Measurements from ENCODE around the gene BMERB1. TPM values are rescaled to one million over a fixed set of nuclear protein-coding genes. Genes with fewer than 3 reads are reported as not detected.
"Not testable (repeated sequence)": the region's sequence is repeated elsewhere in the genome, so short reads cannot be mapped to it uniquely, and the experiment has no call there.

BMERB1 gene
- total RNA-seq, 2 experiments from 2014 or later: 3.1 to 3.2 TPM

DNA sequence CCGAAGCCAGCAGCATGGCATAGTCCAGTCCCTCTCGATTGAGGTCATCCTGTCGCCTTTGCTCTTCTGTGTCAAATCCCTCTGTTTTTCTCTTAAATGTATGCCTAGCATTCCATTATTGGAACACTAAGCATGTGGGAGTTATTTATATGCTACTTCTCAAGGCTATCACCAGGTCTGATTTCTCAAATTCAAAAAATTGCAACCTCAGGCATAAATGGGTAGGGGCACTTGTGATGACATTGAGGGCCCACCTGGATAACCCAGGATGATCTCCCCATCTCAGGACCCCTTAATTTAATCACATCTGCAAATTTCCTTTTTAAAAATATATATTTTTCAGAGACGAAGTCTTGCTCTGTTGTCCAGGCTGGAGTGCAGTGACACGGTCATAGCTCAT, 95.7 kb downstream of the BMERB1 start:
- ChIA-PET POLR2A (no interaction called here), CTCF (interaction anchor here (0.6 kb wide), 1 partner anchor 61 kb away, joined by 3 read pairs; no protein-coding TSS in a partner anchor)
- Mint-ChIP-seq H3K4me1 (no peaks in the 10 kb centered on the region), H3K9me3 (no peaks in the 10 kb centered on the region), H3K27me3 (peaks cover 3% of the 10 kb centered on the region), H3K27ac (no peak overlapping the region), H3K36me3 (ENCODE audit: low read depth) (no peaks in the 10 kb centered on the region), H3K4me3 (no peak overlapping the region)
- no peak for DNase-seq

- ChIA-PET CTCF (interaction anchor here (0.7 kb wide), 1 partner anchor 148 kb away, joined by 3 read pairs; no protein-coding TSS in a partner anchor), POLR2A (no interaction called here)
- Mint-ChIP-seq H3K9me3 (no peaks in the 10 kb centered on the region), H3K27me3 (peaks cover under 1% of the 10 kb centered on the region), H3K4me3 (no peak overlapping the region), H3K27ac (no peak overlapping the region), H3K4me1 (no peaks in the 10 kb centered on the region), H3K36me3 (ENCODE audit: low read depth) (no peaks in the 10 kb centered on the region)
- no peak for DNase-seq
Measured at GRCh38 chr16:15532825-15533224, 98.4 kb downstream of the BMERB1 start.

DNA sequence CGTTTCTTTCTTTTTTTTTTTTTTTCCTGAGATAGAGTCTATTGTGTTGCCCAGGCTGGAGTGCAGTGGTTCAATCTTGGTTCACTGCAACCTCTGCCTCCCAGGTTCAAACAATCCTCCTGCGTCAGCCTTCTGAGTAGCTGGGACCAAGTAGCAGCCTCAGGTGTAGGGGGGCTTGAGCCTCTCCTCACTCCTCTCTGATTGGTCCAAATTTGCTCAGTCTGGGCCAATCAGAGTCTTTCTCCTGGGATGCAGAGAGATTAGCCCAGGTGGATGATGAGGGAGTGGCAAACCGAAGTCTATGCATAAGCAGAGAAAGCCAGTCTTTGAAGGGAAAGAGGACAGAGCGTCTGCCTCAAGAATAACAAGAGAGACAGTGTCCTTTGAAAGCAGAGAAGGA, 99.0 kb downstream of the BMERB1 start:
- no peaks in the 10 kb centered on the region for H3K9me3 Mint-ChIP-seq
- ChIA-PET POLR2A (no interaction called here), CTCF (interaction anchor here (0.7 kb wide), 1 partner anchor 134 kb away, joined by 3 read pairs; no protein-coding TSS in a partner anchor)
- no peaks in the 10 kb centered on the region for H3K27me3 Mint-ChIP-seq
- H3K27ac Mint-ChIP-seq: no peak overlapping the region
- no peaks in the 10 kb centered on the region for H3K4me1 Mint-ChIP-seq
- no peak for DNase-seq
- H3K4me3 Mint-ChIP-seq: no peak overlapping the region
- H3K36me3 Mint-ChIP-seq (ENCODE audit: low read depth): no peaks in the 10 kb centered on the region

DNA sequence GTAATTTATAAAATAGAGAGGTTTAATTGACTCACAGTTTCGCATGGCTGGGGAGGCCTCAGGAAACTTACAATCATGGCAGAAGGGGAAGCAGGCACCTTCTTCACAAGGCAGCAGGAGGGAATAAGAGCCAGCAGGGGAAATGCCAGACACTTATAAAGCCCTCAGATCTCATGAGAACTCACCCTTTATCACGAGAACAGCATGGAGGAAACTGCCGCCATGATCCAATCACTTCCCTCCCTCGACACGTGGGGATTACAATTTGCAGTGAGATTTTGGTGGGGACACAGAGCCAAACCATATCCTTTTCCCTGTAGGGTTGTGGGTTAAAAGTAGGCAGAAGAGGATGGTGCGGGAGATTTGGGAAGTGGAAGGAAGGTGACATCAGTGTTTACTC, 101.4 kb downstream of the BMERB1 start:
- DNase-seq: no peak
- H3K4me3 Mint-ChIP-seq: no peak overlapping the region
- no peaks in the 10 kb centered on the region for H3K27me3 Mint-ChIP-seq
- no peak overlapping the region for H3K27ac Mint-ChIP-seq
- H3K36me3 Mint-ChIP-seq (ENCODE audit: low read depth): no peaks in the 10 kb centered on the region
- ChIA-PET CTCF (interaction anchor here (0.7 kb wide), 1 partner anchor 567 kb away, joined by 3 read pairs; no protein-coding TSS in a partner anchor), POLR2A (no interaction called here)
- H3K9me3 Mint-ChIP-seq: no peaks in the 10 kb centered on the region
- no peaks in the 10 kb centered on the region for H3K4me1 Mint-ChIP-seq

DNA sequence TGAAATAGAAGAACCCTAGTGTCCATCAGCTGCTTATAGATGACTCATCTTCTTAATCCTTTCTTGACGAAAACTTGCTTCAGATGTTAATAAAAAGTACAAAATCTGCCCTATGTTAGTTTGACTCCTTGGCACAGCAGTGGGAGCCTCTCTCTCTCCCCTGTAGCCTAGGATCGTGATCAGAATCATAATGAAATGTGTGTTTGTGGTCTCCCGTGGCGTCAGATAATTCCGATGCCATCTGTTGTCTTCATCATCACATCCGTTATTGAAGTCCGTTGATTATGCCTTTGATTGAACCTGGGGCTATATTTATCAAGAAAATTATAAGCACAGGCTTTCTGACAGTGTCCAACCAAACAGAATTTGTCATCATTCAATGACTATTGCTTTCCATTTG, 102.5 kb downstream of the BMERB1 start:
- no peak overlapping the region for H3K27ac Mint-ChIP-seq
- H3K27me3 Mint-ChIP-seq: no peaks in the 10 kb centered on the region
- no peak for DNase-seq
- H3K36me3 Mint-ChIP-seq (ENCODE audit: low read depth): no peaks in the 10 kb centered on the region
- no peaks in the 10 kb centered on the region for H3K4me1 Mint-ChIP-seq
- no peaks in the 10 kb centered on the region for H3K9me3 Mint-ChIP-seq
- H3K4me3 Mint-ChIP-seq: no peak overlapping the region
- ChIA-PET POLR2A (no interaction called here), CTCF (no interaction called here)

GRCh38 chr16:15538507-15538906, 104.1 kb downstream of the BMERB1 start:
- Mint-ChIP-seq H3K36me3 (ENCODE audit: low read depth) (no peaks in the 10 kb centered on the region), H3K27me3 (no peaks in the 10 kb centered on the region), H3K27ac (no peak overlapping the region), H3K4me1 (no peaks in the 10 kb centered on the region), H3K4me3 (no peak overlapping the region), H3K9me3 (no peaks in the 10 kb centered on the region)
- DNase-seq: no peak
- ChIA-PET POLR2A (no interaction called here), CTCF (interaction anchor here (1.1 kb wide), 1 partner anchor 72 kb away, joined by 3 read pairs; no protein-coding TSS in a partner anchor)

DNA sequence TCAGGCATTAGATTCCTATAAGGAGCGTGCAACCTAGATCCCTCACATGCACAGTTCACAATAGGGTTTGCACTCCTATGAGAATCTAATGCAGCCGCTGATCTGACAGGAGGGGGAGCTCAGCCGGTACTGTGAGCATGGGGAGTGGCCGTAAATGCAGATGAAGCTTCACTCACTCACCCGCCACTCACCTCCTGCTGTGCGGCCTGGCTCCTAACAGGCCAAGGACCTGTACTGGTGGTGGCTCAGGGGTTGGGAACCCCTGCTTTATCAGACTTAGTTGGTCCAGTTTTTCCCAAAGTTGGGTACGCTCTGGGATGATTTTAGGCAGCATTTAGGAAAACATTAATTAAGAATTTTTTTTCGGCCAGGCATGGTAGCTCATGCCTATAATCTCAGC, 104.8 kb downstream of the BMERB1 start:
- Mint-ChIP-seq H3K27me3 (no peaks in the 10 kb centered on the region), H3K36me3 (ENCODE audit: low read depth) (no peaks in the 10 kb centered on the region), H3K4me3 (no peak overlapping the region), H3K27ac (no peak overlapping the region), H3K4me1 (no peaks in the 10 kb centered on the region), H3K9me3 (no peaks in the 10 kb centered on the region)
- ChIA-PET CTCF (no interaction called here), POLR2A (no interaction called here)
- DNase-seq: no peak

GRCh38 chr16:15542261-15542660, 107.9 kb downstream of the BMERB1 start:
- Mint-ChIP-seq H3K9me3 (no peaks in the 10 kb centered on the region), H3K4me1 (no peaks in the 10 kb centered on the region), H3K27ac (no peak overlapping the region), H3K4me3 (no peak overlapping the region), H3K36me3 (ENCODE audit: low read depth) (no peaks in the 10 kb centered on the region), H3K27me3 (no peaks in the 10 kb centered on the region)
- POLR2A ChIA-PET: no interaction called here
- DNase-seq: no peak
- CTCF ChIA-PET: interaction anchor here (0.6 kb wide), 1 partner anchor 237 kb away, joined by 4 read pairs; no protein-coding TSS in a partner anchor

- H3K27ac Mint-ChIP-seq: no peak overlapping the region
- no peaks in the 10 kb centered on the region for H3K36me3 Mint-ChIP-seq (ENCODE audit: low read depth)
- DNase-seq: no peak
- no peaks in the 10 kb centered on the region for H3K9me3 Mint-ChIP-seq
- no peak overlapping the region for H3K4me3 Mint-ChIP-seq
- CTCF ChIA-PET: no interaction called here
- no peaks in the 10 kb centered on the region for H3K27me3 Mint-ChIP-seq
- POLR2A ChIA-PET: no interaction called here
- H3K4me1 Mint-ChIP-seq: no peaks in the 10 kb centered on the region
Measured at GRCh38 chr16:15542734-15543347, 108.5 kb downstream of the BMERB1 start.

GRCh38 chr16:15544405-15544804, 110.0 kb downstream of the BMERB1 start:
- H3K27me3 Mint-ChIP-seq: no peaks in the 10 kb centered on the region
- H3K4me1 Mint-ChIP-seq: no peaks in the 10 kb centered on the region
- H3K27ac Mint-ChIP-seq: no peak overlapping the region
- no peak for DNase-seq
- no peak overlapping the region for H3K4me3 Mint-ChIP-seq
- POLR2A ChIA-PET: no interaction called here
- CTCF ChIA-PET: no interaction called here
- H3K36me3 Mint-ChIP-seq (ENCODE audit: low read depth): no peaks in the 10 kb centered on the region
- no peaks in the 10 kb centered on the region for H3K9me3 Mint-ChIP-seq

- Mint-ChIP-seq H3K4me1 (no peaks in the 10 kb centered on the region), H3K9me3 (no peaks in the 10 kb centered on the region), H3K36me3 (ENCODE audit: low read depth) (no peaks in the 10 kb centered on the region), H3K27me3 (no peaks in the 10 kb centered on the region), H3K4me3 (no peak overlapping the region), H3K27ac (no peak overlapping the region)
- ChIA-PET POLR2A (no interaction called here), CTCF (no interaction called here)
- DNase-seq: no peak
Measured at GRCh38 chr16:15545544-15545943, 111.2 kb downstream of the BMERB1 start.

DNA sequence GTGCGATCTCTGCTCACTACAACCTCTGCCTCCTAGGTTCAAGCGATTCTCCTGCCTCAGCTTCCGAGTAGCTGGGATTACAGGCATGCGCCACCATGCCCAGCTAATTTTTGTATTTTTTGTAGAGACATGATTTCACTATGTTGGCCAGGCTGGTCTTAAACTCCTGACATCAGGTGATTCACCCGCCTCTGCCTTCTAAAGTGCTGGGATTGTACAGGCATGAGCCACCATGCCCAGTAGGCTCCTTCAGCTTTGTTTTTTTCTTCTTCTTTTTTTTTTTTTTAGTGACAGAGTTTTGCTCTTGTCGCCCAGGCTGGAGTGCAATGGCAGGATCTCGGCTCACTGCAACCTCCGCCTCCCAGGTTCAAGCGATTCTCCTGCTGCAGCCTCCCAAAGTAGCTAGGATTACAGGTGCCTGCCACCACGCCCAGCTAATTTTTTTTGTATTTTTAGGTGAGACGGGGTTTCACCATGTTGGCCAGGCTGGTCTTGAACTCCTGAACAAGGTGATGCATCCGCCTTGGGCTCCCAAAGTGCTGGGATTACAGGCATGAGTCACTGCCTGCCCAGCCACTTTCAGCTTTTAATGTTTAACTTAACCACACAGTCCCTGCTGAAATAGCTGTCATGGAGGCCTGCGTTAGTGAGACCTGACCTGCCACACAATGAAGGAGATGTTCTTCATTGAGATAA, 112.8 kb downstream of the BMERB1 start:
- H3K9me3 Mint-ChIP-seq; H3K4me1 Mint-ChIP-seq; H3K27me3 Mint-ChIP-seq; H3K27ac Mint-ChIP-seq; H3K36me3 Mint-ChIP-seq (ENCODE audit: low read depth); POLR2A ChIA-PET; DNase-seq; H3K4me3 Mint-ChIP-seq: not testable (repeated sequence)
- CTCF ChIA-PET: interaction anchor here (0.6 kb wide), 3 partner anchors 225 to 1109 kb away, joined by 3 to 4 read pairs (median 3); no protein-coding TSS in a partner anchor

- H3K4me3 Mint-ChIP-seq: no peak overlapping the region
- POLR2A ChIA-PET: no interaction called here
- H3K9me3 Mint-ChIP-seq: no peaks in the 10 kb centered on the region
- no peaks in the 10 kb centered on the region for H3K4me1 Mint-ChIP-seq
- no peak for DNase-seq
- H3K27me3 Mint-ChIP-seq: no peaks in the 10 kb centered on the region
- H3K27ac Mint-ChIP-seq: no peak overlapping the region
- CTCF ChIA-PET: no interaction called here
- no peaks in the 10 kb centered on the region for H3K36me3 Mint-ChIP-seq (ENCODE audit: low read depth)
Measured at GRCh38 chr16:15547768-15548096, 113.3 kb downstream of the BMERB1 start.

DNA sequence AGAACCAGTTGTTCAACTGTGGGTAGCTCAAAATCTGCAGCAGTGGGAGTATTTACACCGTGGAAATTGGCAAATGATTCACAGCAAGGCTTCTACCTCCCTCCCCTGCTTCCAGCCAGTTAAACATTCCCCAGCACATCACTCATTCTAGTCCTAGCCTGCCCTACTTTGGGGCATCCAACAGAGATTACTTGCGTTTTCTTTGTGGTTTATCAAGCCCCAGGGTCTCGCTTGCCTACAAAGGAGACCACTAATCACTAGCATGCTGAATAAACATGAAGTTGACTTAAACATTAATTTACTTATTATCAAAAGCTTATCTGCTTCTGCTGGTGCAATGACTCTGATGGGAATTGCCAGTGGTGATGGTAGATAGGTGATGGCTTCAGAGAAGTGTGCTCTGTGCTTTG, 114.1 kb downstream of the BMERB1 start:
- Mint-ChIP-seq H3K27ac (no peak overlapping the region), H3K4me3 (no peak overlapping the region), H3K36me3 (ENCODE audit: low read depth) (no peaks in the 10 kb centered on the region), H3K4me1 (no peaks in the 10 kb centered on the region), H3K9me3 (no peaks in the 10 kb centered on the region), H3K27me3 (no peaks in the 10 kb centered on the region)
- CTCF ChIA-PET: interaction anchor here (0.7 to 1.1 kb wide), 2 partner anchors 24 to 1160 kb away, joined by 3 read pairs; no protein-coding TSS in a partner anchor
- POLR2A ChIA-PET: no interaction called here
- no peak for DNase-seq

Data from activated CD4-positive, alpha-beta T cell treated with anti-CD3 and anti-CD28 coated beads, Interleukin-2, amount 10 ng/mL, durations not matched to agents 7 days and 5 days (primary cell).